DMS153 treated with DMSO at 0.1 percent for 48 hours (cell line): ENCODE measurements around the gene COMMD1.
"Not testable (repeated sequence)": the region's sequence is repeated elsewhere in the genome, so short reads cannot be mapped to it uniquely, and the experiment has no call there.

Source experiments
- DNase-seq: peaks from one replicate; lab custom pipeline; 2025; ENCODE audit not compliant: unreplicated experiment; lab: John Stamatoyannopoulos, UW

COMMD1 gene

GRCh38 chr2:62136956-62137830 is 231.7 kb downstream of the COMMD1 start:
- no peak for DNase-seq

- no peak for DNase-seq
These were observed 235.1 kb downstream of the COMMD1 start for GRCh38 chr2:62140426-62141141.

- no peak for DNase-seq
These were observed 235.8 kb downstream of the COMMD1 start for GRCh38 chr2:62141142-62141740.

GRCh38 chr2:62142054-62142453 is 236.6 kb downstream of the COMMD1 start:
- DNase-seq = no peak

GRCh38 chr2:62143696-62144095 is 238.2 kb downstream of the COMMD1 start:
- DNase-seq = no peak

GRCh38 chr2:62144689-62145477 is 239.4 kb downstream of the COMMD1 start:
- DNase-seq = no peak

GRCh38 chr2:62145478-62146100 is 240.1 kb downstream of the COMMD1 start:
- DNase-seq = no peak

- not testable (repeated sequence) for DNase-seq
These were observed 241.3 kb downstream of the COMMD1 start for GRCh38 chr2:62146790-62147189.

GRCh38 chr2:62147610-62148301 is 242.3 kb downstream of the COMMD1 start:
- DNase-seq = no peak

GRCh38 chr2:62149708-62150107 is 244.2 kb downstream of the COMMD1 start:
- DNase-seq = no peak

- no peak for DNase-seq
These were observed 245.3 kb downstream of the COMMD1 start for GRCh38 chr2:62150597-62151305.

- DNase-seq = no peak
These were observed 245.8 kb downstream of the COMMD1 start for GRCh38 chr2:62151306-62151638.

GRCh38 chr2:62152000-62152399 is 246.5 kb downstream of the COMMD1 start:
- no peak for DNase-seq

GRCh38 chr2:62156861-62157496 is 251.5 kb downstream of the COMMD1 start:
- DNase-seq = no peak

GRCh38 chr2:62158444-62159121 is 253.1 kb downstream of the COMMD1 start:
- no peak for DNase-seq

GRCh38 chr2:62160691-62161090 is 255.2 kb downstream of the COMMD1 start:
- not testable (repeated sequence) for DNase-seq

GRCh38 chr2:62163106-62163831 is 257.8 kb downstream of the COMMD1 start:
- no peak for DNase-seq

GRCh38 chr2:62163834-62164233 is 258.4 kb downstream of the COMMD1 start:
- no peak for DNase-seq
